Bronchial epithelial cell (primary cell): ENCODE data around the gene KRT39. TPM values are rescaled to one million over a fixed set of nuclear protein-coding genes. Genes with fewer than 3 reads are reported as not detected.
A peak's percentile ranks its signal among the peaks of the same experiment; 100 is the strongest.

Source experiments
- DNase-seq: peaks from one replicate; pipeline ENCODE4 v3.0.0-alpha.2; 2010; ENCODE audit warnings: low read depth
- FAIRE-seq: peaks from 2 replicates; lab custom pipeline; 2011; peaks lifted over from hg19 to GRCh38; lab: Jason Lieb, UNC
- H3K27me3 ChIP-seq: 2 replicates; pipeline ENCODE4 v1.5.1; 2011; ENCODE audit warnings: low read length; ENCODE audit not compliant: control insufficient read depth, insufficient read depth
- H3K36me3 ChIP-seq: 2 replicates; pipeline ENCODE4 v1.5.1; 2011; ENCODE audit warnings: low read length; ENCODE audit not compliant: control insufficient read depth, insufficient read depth
- H3K4me3 ChIP-seq: 2 replicates; pipeline ENCODE4 v1.5.1; 2011; ENCODE audit warnings: mild to moderate bottlenecking, low read depth, low read length, control low read depth
- total RNA-seq: library from RNA; depleted of rRNA; stranded (reverse); fragments of >200 nt; gene quantifications from 2 replicates; pipeline ENCODE4 v1.2.1, GENCODE V29; 2014
- TF ChIP-seq, protein P1 (sequence below): IDR thresholded peaks from 2 replicates; pipeline ENCODE4 v1.5.1; 2011; ENCODE audit warnings: mild to moderate bottlenecking, moderate library complexity, low read length, control low read depth, inconsistent platforms; ENCODE audit not compliant: insufficient read depth, severe bottlenecking

Gene KRT39
- total RNA-seq, 1 donor from 2014 or later = not detected

GRCh38 chr17:40909755-40910154 is 57.0 kb downstream of the KRT39 start:
- H3K4me3 ChIP-seq = no peak overlapping the region
- DNase-seq (peak; percentile 86), FAIRE-seq (no peak)
- no peaks in the 10 kb centered on the region for H3K27me3 ChIP-seq
- TF ChIP-seq, protein P1, sequence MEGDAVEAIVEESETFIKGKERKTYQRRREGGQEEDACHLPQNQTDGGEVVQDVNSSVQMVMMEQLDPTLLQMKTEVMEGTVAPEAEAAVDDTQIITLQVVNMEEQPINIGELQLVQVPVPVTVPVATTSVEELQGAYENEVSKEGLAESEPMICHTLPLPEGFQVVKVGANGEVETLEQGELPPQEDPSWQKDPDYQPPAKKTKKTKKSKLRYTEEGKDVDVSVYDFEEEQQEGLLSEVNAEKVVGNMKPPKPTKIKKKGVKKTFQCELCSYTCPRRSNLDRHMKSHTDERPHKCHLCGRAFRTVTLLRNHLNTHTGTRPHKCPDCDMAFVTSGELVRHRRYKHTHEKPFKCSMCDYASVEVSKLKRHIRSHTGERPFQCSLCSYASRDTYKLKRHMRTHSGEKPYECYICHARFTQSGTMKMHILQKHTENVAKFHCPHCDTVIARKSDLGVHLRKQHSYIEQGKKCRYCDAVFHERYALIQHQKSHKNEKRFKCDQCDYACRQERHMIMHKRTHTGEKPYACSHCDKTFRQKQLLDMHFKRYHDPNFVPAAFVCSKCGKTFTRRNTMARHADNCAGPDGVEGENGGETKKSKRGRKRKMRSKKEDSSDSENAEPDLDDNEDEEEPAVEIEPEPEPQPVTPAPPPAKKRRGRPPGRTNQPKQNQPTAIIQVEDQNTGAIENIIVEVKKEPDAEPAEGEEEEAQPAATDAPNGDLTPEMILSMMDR = no peak
- no peaks in the 10 kb centered on the region for H3K36me3 ChIP-seq

DNA sequence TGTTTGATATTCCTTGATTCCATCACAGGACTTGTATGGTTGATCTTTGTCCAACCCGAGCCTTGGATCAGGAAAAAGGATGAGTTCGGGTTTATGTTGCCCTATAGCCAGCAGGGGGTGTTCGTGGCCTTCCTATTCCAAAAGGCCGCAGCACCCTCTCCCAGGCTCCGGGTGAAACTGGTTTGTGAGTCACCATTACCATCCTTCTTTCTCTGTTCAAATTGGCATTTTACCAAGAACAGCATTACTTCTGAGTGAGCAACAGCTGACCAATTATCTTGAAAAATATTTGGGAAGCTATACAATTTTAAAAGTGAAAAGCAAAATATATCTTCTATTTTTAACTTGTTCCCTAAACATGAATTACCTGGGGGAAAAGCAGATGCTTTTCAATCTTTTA is 57.4 kb downstream of the KRT39 start:
- Histone ChIP-seq H3K36me3 (no peaks in the 10 kb centered on the region), H3K4me3 (no peak overlapping the region), H3K27me3 (no peaks in the 10 kb centered on the region)
- TF ChIP-seq, protein P1 = peak; percentile 69
- DNase-seq (peak; percentile 93), FAIRE-seq (no peak)

Other genes starting within 250 kb of the KRT39 start
- not detected in 2 replicates for gene KRT25, start 211.6 kb downstream of the KRT39 start, total RNA-seq
- gene KRT26, start 194.7 kb downstream of the KRT39 start, total RNA-seq = not detected in 2 replicates
- gene KRT27, start 184.4 kb downstream of the KRT39 start, total RNA-seq = not detected in 2 replicates
- gene KRT28, start 167.0 kb downstream of the KRT39 start, total RNA-seq = not detected in 2 replicates
- 5.8 and 6.3 TPM in 2 replicates for gene KRT10, start 144.3 kb downstream of the KRT39 start, total RNA-seq
- gene KRT12, start 99.7 kb downstream of the KRT39 start, total RNA-seq = not detected in 2 replicates
- gene KRT20, start 81.7 kb downstream of the KRT39 start, total RNA-seq = not detected in 2 replicates
- 12.9 and 29.4 TPM in 2 replicates for gene KRT23, start 29.3 kb downstream of the KRT39 start, total RNA-seq
- 0.13 TPM in 1 of 2 replicates, not detected in the other for gene KRT40, start 17.4 kb upstream of the KRT39 start, total RNA-seq
- not detected in 2 replicates for gene KRTAP3-3, start 27.2 kb upstream of the KRT39 start, total RNA-seq
- gene KRTAP3-2, start 33.0 kb upstream of the KRT39 start, total RNA-seq = not detected in 2 replicates
- not detected in 2 replicates for gene KRTAP3-1, start 42.2 kb upstream of the KRT39 start, total RNA-seq
- gene KRTAP1-5, start 60.3 kb upstream of the KRT39 start, total RNA-seq = not detected in 2 replicates
- gene KRTAP1-4, start 63.2 kb upstream of the KRT39 start, total RNA-seq = not detected in 2 replicates
- not detected in 2 replicates for gene KRTAP1-3, start 67.9 kb upstream of the KRT39 start, total RNA-seq
- gene KRTAP1-1, start 74.5 kb upstream of the KRT39 start, total RNA-seq = not detected in 2 replicates
- not detected in 2 replicates for gene KRTAP2-1, start 80.4 kb upstream of the KRT39 start, total RNA-seq
- gene KRTAP2-2, start 88.3 kb upstream of the KRT39 start, total RNA-seq = not detected in 2 replicates
- not detected in 2 replicates for gene KRTAP2-3, start 93.2 kb upstream of the KRT39 start, total RNA-seq
- not detected in 2 replicates for gene KRTAP2-4, start 98.9 kb upstream of the KRT39 start, total RNA-seq
- not detected in 2 replicates for gene KRTAP4-7, start 117.2 kb upstream of the KRT39 start, total RNA-seq
- not detected in 2 replicates for gene KRTAP4-8, start 131.2 kb upstream of the KRT39 start, total RNA-seq
- gene KRTAP4-16, start 135.3 kb upstream of the KRT39 start, total RNA-seq = not detected in 2 replicates
- gene KRTAP4-9, start 138.4 kb upstream of the KRT39 start, total RNA-seq = not detected in 2 replicates
- not detected in 2 replicates for gene KRTAP4-11, start 151.4 kb upstream of the KRT39 start, total RNA-seq
- gene KRTAP4-12, start 157.2 kb upstream of the KRT39 start, total RNA-seq = not detected in 2 replicates
- gene KRTAP4-6, start 173.6 kb upstream of the KRT39 start, total RNA-seq = not detected in 2 replicates
- not detected in 2 replicates for gene KRTAP4-5, start 182.9 kb upstream of the KRT39 start, total RNA-seq
- not detected in 2 replicates for gene KRTAP4-4, start 193.8 kb upstream of the KRT39 start, total RNA-seq
- gene KRTAP4-3, start 201.3 kb upstream of the KRT39 start, total RNA-seq = not detected in 2 replicates
- not detected in 2 replicates for gene KRTAP4-2, start 211.3 kb upstream of the KRT39 start, total RNA-seq
- gene KRTAP4-1, start 218.0 kb upstream of the KRT39 start, total RNA-seq = not detected in 2 replicates
- not detected in 2 replicates for gene KRTAP9-1, start 222.9 kb upstream of the KRT39 start, total RNA-seq